ENCODE results near the gene CRTAC1. TPM values are rescaled to one million over a fixed set of nuclear protein-coding genes. Genes with fewer than 3 reads are reported as not detected.

The CRTAC1 gene
- not detected for total RNA-seq

GRCh38 chr10:98030093-98030821 lies at the start of gene CRTAC1:
CRTAC1 (minus strand) TSS chr10:98030621; CDS start chr10:98030472, 149 bp downstream.
- CTCF ChIA-PET, result interaction anchor here (0.9 to 3.9 kb wide), 2 partner anchors 11 to 16 kb away, joined by 6 to 23 read pairs; no protein-coding TSS in a partner anchor
- H3K27me3 Mint-ChIP-seq, result peaks cover 70% of the 10 kb centered on the region

GRCh38 chr10:98078774-98079173 lies 48.4 kb upstream of the CRTAC1 start:
- no peaks in the 10 kb centered on the region for H3K9me3 Mint-ChIP-seq (ENCODE audit: low read depth)
- no peak overlapping the region for H3K4me3 Mint-ChIP-seq
- no peak for ATAC-seq
- CTCF ChIA-PET, result no interaction called here
- H3K27ac Mint-ChIP-seq, result no peak overlapping the region
- no peaks in the 10 kb centered on the region for H3K36me3 Mint-ChIP-seq
- no peaks in the 10 kb centered on the region for H3K4me1 Mint-ChIP-seq
- peaks cover 6% of the 10 kb centered on the region for H3K27me3 Mint-ChIP-seq
- no peak for DNase-seq

More at GRCh38 chr10:98030093-98030821, at the start of gene CRTAC1:
- H3K4me1 Mint-ChIP-seq, result no peaks in the 10 kb centered on the region
- H3K4me3 Mint-ChIP-seq, result no peak within 1 kb of the TSS
- ATAC-seq (no peak), DNase-seq (no peak)
- H3K27ac Mint-ChIP-seq, result no peak within 1 kb of the TSS
- H3K9me3 Mint-ChIP-seq (ENCODE audit: low read depth), result no peaks in the 10 kb centered on the region
- H3K36me3 Mint-ChIP-seq, result no peaks in the 10 kb centered on the region

- H3K9me3 Mint-ChIP-seq (ENCODE audit: low read depth), result no peaks in the 10 kb centered on the region
- H3K27me3 Mint-ChIP-seq, result peaks cover 2% of the 10 kb centered on the region
- no peaks in the 10 kb centered on the region for H3K36me3 Mint-ChIP-seq
- no peaks in the 10 kb centered on the region for H3K4me1 Mint-ChIP-seq
- CTCF ChIA-PET, result interaction anchor here (0.8 kb wide), 1 partner anchor 32 kb away, joined by 3 read pairs; no protein-coding TSS in a partner anchor
- no peak for ATAC-seq
- DNase-seq, result no peak
- H3K4me3 Mint-ChIP-seq, result no peak overlapping the region
- no peak overlapping the region for H3K27ac Mint-ChIP-seq
Observed at GRCh38 chr10:98077223-98077622, 46.8 kb upstream of the CRTAC1 start.

- Mint-ChIP-seq H3K4me3 (no peak overlapping the region), H3K9me3 (ENCODE audit: low read depth) (no peaks in the 10 kb centered on the region), H3K36me3 (no peaks in the 10 kb centered on the region), H3K27ac (no peak overlapping the region), H3K4me1 (no peaks in the 10 kb centered on the region), H3K27me3 (no peaks in the 10 kb centered on the region)
- DNase-seq (no peak), ATAC-seq (no peak)
- CTCF ChIA-PET, result interaction anchor here (0.8 to 0.9 kb wide), 2 partner anchors 31 to 33 kb away, joined by 3 read pairs; no protein-coding TSS in a partner anchor
Observed at GRCh38 chr10:98076086-98076485, 45.7 kb upstream of the CRTAC1 start.

- no peak overlapping the region for H3K4me3 Mint-ChIP-seq
- ATAC-seq, result no peak
- no peak for DNase-seq
- CTCF ChIA-PET, result no interaction called here
- no peaks in the 10 kb centered on the region for H3K9me3 Mint-ChIP-seq (ENCODE audit: low read depth)
- H3K27ac Mint-ChIP-seq, result no peak overlapping the region
- no peaks in the 10 kb centered on the region for H3K36me3 Mint-ChIP-seq
- H3K27me3 Mint-ChIP-seq, result peaks cover 3% of the 10 kb centered on the region
- no peaks in the 10 kb centered on the region for H3K4me1 Mint-ChIP-seq
Observed at GRCh38 chr10:98074315-98074911, 44.0 kb upstream of the CRTAC1 start.

GRCh38 chr10:98067165-98067564 lies 36.7 kb upstream of the CRTAC1 start:
- ATAC-seq (no peak), DNase-seq (no peak)
- Mint-ChIP-seq H3K4me3 (no peak overlapping the region), H3K27ac (no peak overlapping the region), H3K27me3 (peaks cover 23% of the 10 kb centered on the region), H3K9me3 (ENCODE audit: low read depth) (no peaks in the 10 kb centered on the region), H3K4me1 (no peaks in the 10 kb centered on the region), H3K36me3 (no peaks in the 10 kb centered on the region)
- CTCF ChIA-PET, result interaction anchor here (0.6 kb wide), 1 partner anchor 1132 kb away, joined by 5 read pairs; no protein-coding TSS in a partner anchor

GRCh38 chr10:98063740-98064027 lies 33.3 kb upstream of the CRTAC1 start:
- H3K36me3 Mint-ChIP-seq, result no peaks in the 10 kb centered on the region

GRCh38 chr10:98062424-98062823 lies 32.0 kb upstream of the CRTAC1 start:
- CTCF ChIA-PET, result no interaction called here

More at GRCh38 chr10:98063740-98064027, 33.3 kb upstream of the CRTAC1 start:
- ATAC-seq (no peak), DNase-seq (no peak)
- no peaks in the 10 kb centered on the region for H3K4me1 Mint-ChIP-seq
- H3K9me3 Mint-ChIP-seq (ENCODE audit: low read depth), result no peaks in the 10 kb centered on the region
- H3K27ac Mint-ChIP-seq, result no peak overlapping the region
- peaks cover 16% of the 10 kb centered on the region for H3K27me3 Mint-ChIP-seq
- H3K4me3 Mint-ChIP-seq, result no peak overlapping the region
- CTCF ChIA-PET, result no interaction called here

GRCh38 chr10:98060079-98060478 lies 29.7 kb upstream of the CRTAC1 start:
- Mint-ChIP-seq H3K4me1 (no peaks in the 10 kb centered on the region), H3K27ac (no peak overlapping the region), H3K27me3 (peaks cover 11% of the 10 kb centered on the region), H3K9me3 (ENCODE audit: low read depth) (no peaks in the 10 kb centered on the region), H3K36me3 (no peaks in the 10 kb centered on the region), H3K4me3 (no peak overlapping the region)
- DNase-seq (no peak), ATAC-seq (no peak)
- CTCF ChIA-PET, result no interaction called here

More at GRCh38 chr10:98062424-98062823, 32.0 kb upstream of the CRTAC1 start:
- Mint-ChIP-seq H3K27me3 (peaks cover 8% of the 10 kb centered on the region), H3K4me3 (no peak overlapping the region), H3K4me1 (no peaks in the 10 kb centered on the region), H3K36me3 (no peaks in the 10 kb centered on the region), H3K27ac (no peak overlapping the region), H3K9me3 (ENCODE audit: low read depth) (no peaks in the 10 kb centered on the region)
- no peak for ATAC-seq
- DNase-seq, result no peak

- Mint-ChIP-seq H3K36me3 (no peaks in the 10 kb centered on the region), H3K4me3 (no peak overlapping the region), H3K27me3 (peaks cover 18% of the 10 kb centered on the region), H3K4me1 (no peaks in the 10 kb centered on the region), H3K9me3 (ENCODE audit: low read depth) (no peaks in the 10 kb centered on the region), H3K27ac (no peak overlapping the region)
- ATAC-seq (no peak), DNase-seq (no peak)
- CTCF ChIA-PET, result no interaction called here
Observed at GRCh38 chr10:98058295-98058694, 27.9 kb upstream of the CRTAC1 start.

GRCh38 chr10:98055841-98056516 lies 25.6 kb upstream of the CRTAC1 start:
- Mint-ChIP-seq H3K27me3 (peaks cover 20% of the 10 kb centered on the region), H3K27ac (no peak overlapping the region), H3K4me3 (no peak overlapping the region), H3K9me3 (ENCODE audit: low read depth) (no peaks in the 10 kb centered on the region), H3K36me3 (no peaks in the 10 kb centered on the region), H3K4me1 (no peaks in the 10 kb centered on the region)
- DNase-seq (peak; percentile 51), ATAC-seq (no peak)
- CTCF ChIA-PET, result interaction anchor here (2.0 kb wide), 1 partner anchor 10 kb away, joined by 7 read pairs; no protein-coding TSS in a partner anchor

GRCh38 chr10:98047009-98047741 lies 16.8 kb upstream of the CRTAC1 start:
- Mint-ChIP-seq H3K36me3 (no peaks in the 10 kb centered on the region), H3K9me3 (ENCODE audit: low read depth) (no peaks in the 10 kb centered on the region), H3K27me3 (peaks cover 36% of the 10 kb centered on the region), H3K4me1 (peaks cover 2% of the 10 kb centered on the region), H3K27ac (no peak overlapping the region), H3K4me3 (no peak overlapping the region)
- DNase-seq (no peak), ATAC-seq (no peak)
- CTCF ChIA-PET, result interaction anchor here (0.5 to 3.8 kb wide), 6 partner anchors 18 to 178 kb away, joined by 3 to 23 read pairs (median 7); partner anchors contain the start of gene CRTAC1

GRCh38 chr10:98045785-98046389 lies 15.5 kb upstream of the CRTAC1 start:
- ATAC-seq, result peak; percentile 78
- no peak overlapping the region for H3K4me3 Mint-ChIP-seq
- no peaks in the 10 kb centered on the region for H3K36me3 Mint-ChIP-seq
- no peak overlapping the region for H3K27ac Mint-ChIP-seq
- CTCF ChIA-PET, result interaction anchor here (0.7 to 3.8 kb wide), 14 partner anchors 9 to 279 kb away, joined by 3 to 23 read pairs (median 4); partner anchors contain the start of gene CRTAC1
- peaks cover 2% of the 10 kb centered on the region for H3K4me1 Mint-ChIP-seq
- peak; percentile 71 for DNase-seq
- peaks cover 39% of the 10 kb centered on the region for H3K27me3 Mint-ChIP-seq
- no peaks in the 10 kb centered on the region for H3K9me3 Mint-ChIP-seq (ENCODE audit: low read depth)

Measured in activated CD8-positive, alpha-beta memory T cell treated with anti-CD3 and anti-CD28 coated beads, Interleukin-2, amount 10 ng/mL, durations not matched to agents 7 days and 5 days (primary cell).